ENCODE results near the gene DDIAS. TPM values are rescaled to one million over a fixed set of nuclear protein-coding genes. Genes with fewer than 3 reads are reported as not detected.

The DDIAS gene
- total and polyA plus RNA-seq, 2 donors (not counting 3 experiments of a cell fraction or from before 2014, with no cell fraction given) = 4.5 to 9.2 TPM

DNA sequence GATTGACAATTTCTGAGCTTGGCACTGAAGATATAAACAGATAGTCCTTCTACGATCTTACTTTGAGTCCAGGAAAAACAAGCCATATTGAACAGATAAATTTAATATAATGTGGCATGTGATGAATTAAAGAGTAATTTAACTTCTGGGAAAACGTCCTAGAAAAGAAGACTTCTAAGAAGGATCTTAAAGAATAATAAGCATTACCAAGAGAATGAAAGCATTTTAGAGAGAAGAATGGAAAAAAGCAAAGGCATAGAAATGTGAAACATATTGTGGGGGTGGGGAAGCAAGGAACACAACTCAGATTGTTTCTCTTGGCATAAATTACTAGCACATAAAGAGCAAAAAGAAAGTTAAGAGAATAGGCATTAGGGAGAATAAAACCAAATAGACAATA lies 5.4 kb downstream of the DDIAS start:
- Histone ChIP-seq H3K27me3 (ENCODE audit: control insufficient read depth in 2 of 2, insufficient read depth in 2 of 2, low read length in 2 of 2) (no peaks in the 10 kb centered on the region), H3K4me1 (ENCODE audit: control insufficient read depth, extremely low read depth, insufficient read depth, low read length) (peaks cover 17% of the 10 kb centered on the region), H3K27ac (ENCODE audit: insufficient read depth, low read depth, low read length) (no peak overlapping the region), H3K9me3 (replicated peaks; ENCODE audit: control insufficient read depth, insufficient read depth, low read length) (peaks cover 2% of the 10 kb centered on the region), H3K4me2 (ENCODE audit: insufficient read depth, low read length) (peak overlapping the region; percentile 77), H3K9me1 (replicated peaks; ENCODE audit: control insufficient read depth, extremely low read depth, insufficient read depth, low read length) (no peaks in the 10 kb centered on the region), H3K9ac (replicated peaks; ENCODE audit: extremely low read depth, insufficient read depth, low read length) (peak overlapping the region; percentile 47), H3K79me2 (ENCODE audit: control insufficient read depth, insufficient read depth, low read length) (peaks cover 27% of the 10 kb centered on the region), H4K20me1 (replicated peaks; ENCODE audit: control insufficient read depth, extremely low read depth, insufficient read depth, low read length) (no peaks in the 10 kb centered on the region), H3K4me3 (replicated peaks in 1 of 3; ENCODE audit: insufficient read depth in 1 of 3, low read depth in 1 of 3, low read length in 3 of 3) (peak overlapping the region in 1 of 3 experiments; percentile 43), H2AFZ (ENCODE audit: low read depth, low read length) (peak overlapping the region; percentile 43), H3K36me3 (ENCODE audit: control insufficient read depth in 2 of 2, extremely low read depth in 1 of 2, insufficient read depth in 2 of 2, low read length in 2 of 2) (no peaks in the 10 kb centered on the region)
- intact Hi-C loops (cut with micrococcal nuclease) (loop anchor here (1.0 to 10.0 kb wide), 8 partner anchors 20 to 818 kb away; partner anchors contain the start of genes ANKRD42, CCDC90B and RAB30), dilution Hi-C loops (cut with MboI; ENCODE audit: extremely low pct_ligation_motif_present, low sequenced_read_pairs) (no loop called here)
- TF ChIP-seq GATA2 (IDR thresholded peaks at IDR 0.05; ENCODE audit: insufficient read depth, insufficient read length, low read depth, low read length) (no peak), JUN (IDR thresholded peaks at IDR 0.05; ENCODE audit: borderline replicate concordance, insufficient read depth, insufficient read length, low read depth) (no peak), EZH2 (IDR thresholded peaks at IDR 0.05; ENCODE audit: borderline replicate concordance, low read depth, low read length, severe bottlenecking) (no peak), MYC (IDR thresholded peaks at IDR 0.05; ENCODE audit: low read depth, low read length) (no peak), POLR2AphosphoS5 (IDR thresholded peaks at IDR 0.05; ENCODE audit: insufficient read depth, low read depth, low read length) (no peak), FOS (IDR thresholded peaks at IDR 0.05; ENCODE audit: borderline replicate concordance, insufficient read depth, low read length) (no peak), POLR2A (IDR thresholded peaks at IDR 0.05; ENCODE audit: low read depth, low read length) (no peak)
- TF ChIP-seq, protein P1, sequence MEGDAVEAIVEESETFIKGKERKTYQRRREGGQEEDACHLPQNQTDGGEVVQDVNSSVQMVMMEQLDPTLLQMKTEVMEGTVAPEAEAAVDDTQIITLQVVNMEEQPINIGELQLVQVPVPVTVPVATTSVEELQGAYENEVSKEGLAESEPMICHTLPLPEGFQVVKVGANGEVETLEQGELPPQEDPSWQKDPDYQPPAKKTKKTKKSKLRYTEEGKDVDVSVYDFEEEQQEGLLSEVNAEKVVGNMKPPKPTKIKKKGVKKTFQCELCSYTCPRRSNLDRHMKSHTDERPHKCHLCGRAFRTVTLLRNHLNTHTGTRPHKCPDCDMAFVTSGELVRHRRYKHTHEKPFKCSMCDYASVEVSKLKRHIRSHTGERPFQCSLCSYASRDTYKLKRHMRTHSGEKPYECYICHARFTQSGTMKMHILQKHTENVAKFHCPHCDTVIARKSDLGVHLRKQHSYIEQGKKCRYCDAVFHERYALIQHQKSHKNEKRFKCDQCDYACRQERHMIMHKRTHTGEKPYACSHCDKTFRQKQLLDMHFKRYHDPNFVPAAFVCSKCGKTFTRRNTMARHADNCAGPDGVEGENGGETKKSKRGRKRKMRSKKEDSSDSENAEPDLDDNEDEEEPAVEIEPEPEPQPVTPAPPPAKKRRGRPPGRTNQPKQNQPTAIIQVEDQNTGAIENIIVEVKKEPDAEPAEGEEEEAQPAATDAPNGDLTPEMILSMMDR (IDR thresholded peaks at IDR 0.05; ENCODE audit: extremely low read depth in 1 of 2, insufficient read depth in 1 of 2, low read depth in 1 of 2, low read length in 2 of 2) = no peak
- TF ChIP-seq, protein P2, sequence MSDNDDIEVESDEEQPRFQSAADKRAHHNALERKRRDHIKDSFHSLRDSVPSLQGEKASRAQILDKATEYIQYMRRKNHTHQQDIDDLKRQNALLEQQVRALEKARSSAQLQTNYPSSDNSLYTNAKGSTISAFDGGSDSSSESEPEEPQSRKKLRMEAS (IDR thresholded peaks at IDR 0.05; ENCODE audit: insufficient read depth, insufficient read length) = no peak
- CTCF ChIA-PET = interaction anchor here (0.7 to 2.3 kb wide), 5 partner anchors 14 to 908 kb away, joined by 3 to 14 read pairs (median 4); no protein-coding TSS in a partner anchor
- peak; percentile 66 for DNase-seq (ENCODE audit: low read depth, low spot score)
- POLR2A ChIA-PET = no interaction called here
- FAIRE-seq = no peak
- no TSS peak for BruUV-seq (replicated peaks)
